ENCODE measurements around the gene SARM1.

GRCh38 chr17:28415886-28416285 lies 44.4 kb downstream of the SARM1 start:
- no peak for TF ChIP-seq GATA3 (IDR thresholded peaks at IDR 0.05; ENCODE audit: low read depth, low read length)
- no peak for TF ChIP-seq GATA2 (IDR thresholded peaks at IDR 0.05; ENCODE audit: low read depth, low read length)
